GM12878 (cell line): ENCODE data around the gene PLXND1.

Experiments
- CBX5 ChIP-seq: sonication (generic); IDR thresholded peaks from 2 replicates; pipeline ENCODE4 v1.6.1; 2016; ENCODE audit warnings: low read depth, moderate library complexity, mild to moderate bottlenecking, inconsistent platforms
- KDM1A ChIP-seq: fragments of 200-600 bp; sonication (generic); IDR thresholded peaks from 2 replicates; pipeline ENCODE4 v1.6.1; 2016; ENCODE audit warnings: borderline replicate concordance
- SPI1 ChIP-seq: IDR thresholded peaks from 2 replicates; pipeline ENCODE4 v1.6.1; 2011; ENCODE audit warnings: low read depth, mild to moderate bottlenecking, low read length, moderate library complexity, borderline replicate concordance; ENCODE audit not compliant: insufficient read depth
- YY1 ChIP-seq: IDR thresholded peaks from 2 replicates; pipeline ENCODE4 v1.6.1; 2011; ENCODE audit warnings: low read depth, mild to moderate bottlenecking, low read length

DNA sequence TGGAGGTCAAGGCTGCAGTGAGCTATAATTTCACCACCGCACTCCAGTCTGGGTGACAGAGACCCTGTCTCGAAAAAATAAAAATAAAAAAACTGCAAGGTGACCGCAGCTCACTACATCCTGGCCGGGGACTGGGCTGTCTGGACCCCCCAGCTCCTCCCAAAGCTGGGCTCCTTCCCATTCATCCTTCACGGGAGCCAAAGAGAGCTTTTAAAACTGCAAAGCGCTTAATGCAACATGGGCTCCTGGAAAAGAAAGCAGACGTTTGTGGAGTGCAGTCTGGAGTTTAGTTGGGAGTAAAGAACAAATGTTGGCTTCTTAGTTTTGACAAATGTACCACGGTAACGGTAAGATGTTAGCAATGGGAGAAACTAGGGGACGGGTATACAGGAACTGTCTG is 12.1 kb downstream of the PLXND1 start:
- TF ChIP-seq YY1 (no peak), SPI1 (no peak), CBX5 (no peak), KDM1A (no peak)
